ENCODE measurements around the gene SEC11C.

DNA sequence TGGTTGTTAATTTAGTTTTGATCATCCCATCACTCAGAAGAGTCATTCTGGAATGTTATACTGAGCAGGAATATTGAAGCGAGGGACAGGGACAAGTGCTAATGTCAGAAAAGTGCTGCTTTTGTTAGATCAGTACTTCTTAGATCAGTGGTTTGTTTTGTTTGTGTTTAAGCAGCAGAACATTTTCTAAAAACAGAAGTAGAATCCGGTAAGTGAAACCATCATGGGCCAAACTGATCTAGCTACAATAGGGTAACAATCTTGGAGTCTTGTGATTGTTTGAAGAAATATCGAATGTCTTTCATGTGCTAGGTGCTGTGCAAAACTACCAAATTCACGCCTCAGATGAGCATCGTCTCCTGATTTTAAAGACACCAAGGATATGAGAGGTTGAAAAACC, 45.1 kb upstream of the SEC11C start:
- TF ChIP-seq, protein P1, sequence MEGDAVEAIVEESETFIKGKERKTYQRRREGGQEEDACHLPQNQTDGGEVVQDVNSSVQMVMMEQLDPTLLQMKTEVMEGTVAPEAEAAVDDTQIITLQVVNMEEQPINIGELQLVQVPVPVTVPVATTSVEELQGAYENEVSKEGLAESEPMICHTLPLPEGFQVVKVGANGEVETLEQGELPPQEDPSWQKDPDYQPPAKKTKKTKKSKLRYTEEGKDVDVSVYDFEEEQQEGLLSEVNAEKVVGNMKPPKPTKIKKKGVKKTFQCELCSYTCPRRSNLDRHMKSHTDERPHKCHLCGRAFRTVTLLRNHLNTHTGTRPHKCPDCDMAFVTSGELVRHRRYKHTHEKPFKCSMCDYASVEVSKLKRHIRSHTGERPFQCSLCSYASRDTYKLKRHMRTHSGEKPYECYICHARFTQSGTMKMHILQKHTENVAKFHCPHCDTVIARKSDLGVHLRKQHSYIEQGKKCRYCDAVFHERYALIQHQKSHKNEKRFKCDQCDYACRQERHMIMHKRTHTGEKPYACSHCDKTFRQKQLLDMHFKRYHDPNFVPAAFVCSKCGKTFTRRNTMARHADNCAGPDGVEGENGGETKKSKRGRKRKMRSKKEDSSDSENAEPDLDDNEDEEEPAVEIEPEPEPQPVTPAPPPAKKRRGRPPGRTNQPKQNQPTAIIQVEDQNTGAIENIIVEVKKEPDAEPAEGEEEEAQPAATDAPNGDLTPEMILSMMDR (IDR thresholded peaks at IDR 0.05): no peak
- no peak for TF ChIP-seq POLR2A (IDR thresholded peaks at IDR 0.05; ENCODE audit: low read depth)
